Measurements from ENCODE around the gene ABCC1.

DNA sequence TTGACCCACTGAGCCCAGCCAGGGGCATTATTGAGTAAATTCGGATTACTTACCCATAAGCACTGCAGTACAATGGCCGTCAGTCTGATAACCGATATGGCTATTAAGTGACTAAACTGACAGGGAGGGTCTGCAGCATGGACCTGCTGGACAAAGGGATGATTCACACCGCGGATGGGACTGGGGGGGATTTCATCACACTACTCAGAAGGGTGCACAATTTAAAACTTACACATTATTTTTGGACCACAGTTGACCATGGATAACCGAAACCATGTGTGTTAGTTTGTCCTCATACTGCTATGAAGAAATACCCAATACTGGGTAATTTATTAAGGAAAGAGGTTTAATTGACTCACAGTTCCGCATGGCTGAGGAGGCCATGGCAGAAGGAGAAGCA lies 167.4 kb downstream of the ABCC1 start:
- TF ChIP-seq, protein P1, sequence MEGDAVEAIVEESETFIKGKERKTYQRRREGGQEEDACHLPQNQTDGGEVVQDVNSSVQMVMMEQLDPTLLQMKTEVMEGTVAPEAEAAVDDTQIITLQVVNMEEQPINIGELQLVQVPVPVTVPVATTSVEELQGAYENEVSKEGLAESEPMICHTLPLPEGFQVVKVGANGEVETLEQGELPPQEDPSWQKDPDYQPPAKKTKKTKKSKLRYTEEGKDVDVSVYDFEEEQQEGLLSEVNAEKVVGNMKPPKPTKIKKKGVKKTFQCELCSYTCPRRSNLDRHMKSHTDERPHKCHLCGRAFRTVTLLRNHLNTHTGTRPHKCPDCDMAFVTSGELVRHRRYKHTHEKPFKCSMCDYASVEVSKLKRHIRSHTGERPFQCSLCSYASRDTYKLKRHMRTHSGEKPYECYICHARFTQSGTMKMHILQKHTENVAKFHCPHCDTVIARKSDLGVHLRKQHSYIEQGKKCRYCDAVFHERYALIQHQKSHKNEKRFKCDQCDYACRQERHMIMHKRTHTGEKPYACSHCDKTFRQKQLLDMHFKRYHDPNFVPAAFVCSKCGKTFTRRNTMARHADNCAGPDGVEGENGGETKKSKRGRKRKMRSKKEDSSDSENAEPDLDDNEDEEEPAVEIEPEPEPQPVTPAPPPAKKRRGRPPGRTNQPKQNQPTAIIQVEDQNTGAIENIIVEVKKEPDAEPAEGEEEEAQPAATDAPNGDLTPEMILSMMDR (optimal IDR thresholded peaks at IDR 0.05 in 1 of 3, IDR thresholded peaks at IDR 0.05 in 1 of 3, conservative IDR thresholded peaks at IDR 0.05 in 1 of 3; ENCODE audit: extremely low read depth in 1 of 3, insufficient read depth in 2 of 3, low read length in 3 of 3), result no peak
- TF ChIP-seq EZH2 (IDR thresholded peaks at IDR 0.05; ENCODE audit: low read length), result no peak
